ENCODE measurements around the gene ABCC8. TPM values are rescaled to one million over a fixed set of nuclear protein-coding genes. Genes with fewer than 3 reads are reported as not detected.
A peak's percentile ranks its signal among the peaks of the same experiment; 100 is the strongest.

Gene ABCC8
- total and polyA plus RNA-seq, 9 of the 15 experiments (the other 6 are each of a cell fraction or from before 2014, with no cell fraction given), result not detected

GRCh38 chr11:17352950-17353820 lies 123.5 kb downstream of the ABCC8 start (continued):
- TF ChIP-seq, protein P1, sequence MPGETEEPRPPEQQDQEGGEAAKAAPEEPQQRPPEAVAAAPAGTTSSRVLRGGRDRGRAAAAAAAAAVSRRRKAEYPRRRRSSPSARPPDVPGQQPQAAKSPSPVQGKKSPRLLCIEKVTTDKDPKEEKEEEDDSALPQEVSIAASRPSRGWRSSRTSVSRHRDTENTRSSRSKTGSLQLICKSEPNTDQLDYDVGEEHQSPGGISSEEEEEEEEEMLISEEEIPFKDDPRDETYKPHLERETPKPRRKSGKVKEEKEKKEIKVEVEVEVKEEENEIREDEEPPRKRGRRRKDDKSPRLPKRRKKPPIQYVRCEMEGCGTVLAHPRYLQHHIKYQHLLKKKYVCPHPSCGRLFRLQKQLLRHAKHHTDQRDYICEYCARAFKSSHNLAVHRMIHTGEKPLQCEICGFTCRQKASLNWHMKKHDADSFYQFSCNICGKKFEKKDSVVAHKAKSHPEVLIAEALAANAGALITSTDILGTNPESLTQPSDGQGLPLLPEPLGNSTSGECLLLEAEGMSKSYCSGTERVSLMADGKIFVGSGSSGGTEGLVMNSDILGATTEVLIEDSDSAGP (CRISPR knock-in tag; IDR thresholded peaks at IDR 0.05), result peak; percentile 46; the same call in 1 of the 2 replicates
- TF ChIP-seq, protein P2, sequence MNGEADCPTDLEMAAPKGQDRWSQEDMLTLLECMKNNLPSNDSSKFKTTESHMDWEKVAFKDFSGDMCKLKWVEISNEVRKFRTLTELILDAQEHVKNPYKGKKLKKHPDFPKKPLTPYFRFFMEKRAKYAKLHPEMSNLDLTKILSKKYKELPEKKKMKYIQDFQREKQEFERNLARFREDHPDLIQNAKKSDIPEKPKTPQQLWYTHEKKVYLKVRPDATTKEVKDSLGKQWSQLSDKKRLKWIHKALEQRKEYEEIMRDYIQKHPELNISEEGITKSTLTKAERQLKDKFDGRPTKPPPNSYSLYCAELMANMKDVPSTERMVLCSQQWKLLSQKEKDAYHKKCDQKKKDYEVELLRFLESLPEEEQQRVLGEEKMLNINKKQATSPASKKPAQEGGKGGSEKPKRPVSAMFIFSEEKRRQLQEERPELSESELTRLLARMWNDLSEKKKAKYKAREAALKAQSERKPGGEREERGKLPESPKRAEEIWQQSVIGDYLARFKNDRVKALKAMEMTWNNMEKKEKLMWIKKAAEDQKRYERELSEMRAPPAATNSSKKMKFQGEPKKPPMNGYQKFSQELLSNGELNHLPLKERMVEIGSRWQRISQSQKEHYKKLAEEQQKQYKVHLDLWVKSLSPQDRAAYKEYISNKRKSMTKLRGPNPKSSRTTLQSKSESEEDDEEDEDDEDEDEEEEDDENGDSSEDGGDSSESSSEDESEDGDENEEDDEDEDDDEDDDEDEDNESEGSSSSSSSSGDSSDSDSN (IDR thresholded peaks at IDR 0.05; ENCODE audit: borderline replicate concordance in 1 of 2, low read depth in 2 of 2, low read length in 2 of 2), result peak; percentile 94 to 95
- TF ChIP-seq ZNF12 (CRISPR knock-in tag; IDR thresholded peaks at IDR 0.05), result peak; percentile 34; the same call in 1 of the 2 replicates
- peak; percentile 71 for TF ChIP-seq GABPA (tag; conservative IDR thresholded peaks at IDR 0.05; ENCODE audit: low read depth)
- TF ChIP-seq GATAD2A (IDR thresholded peaks at IDR 0.05), result peak; percentile 78; the same call in 1 of the 2 replicates
- TF ChIP-seq ZEB2 (IDR thresholded peaks at IDR 0.05), result peak; percentile 39; the same call in 1 of the 2 replicates
- TF ChIP-seq ZFX (CRISPR knock-in tag; IDR thresholded peaks at IDR 0.05), result peak; percentile 70
- TF ChIP-seq, protein P3, sequence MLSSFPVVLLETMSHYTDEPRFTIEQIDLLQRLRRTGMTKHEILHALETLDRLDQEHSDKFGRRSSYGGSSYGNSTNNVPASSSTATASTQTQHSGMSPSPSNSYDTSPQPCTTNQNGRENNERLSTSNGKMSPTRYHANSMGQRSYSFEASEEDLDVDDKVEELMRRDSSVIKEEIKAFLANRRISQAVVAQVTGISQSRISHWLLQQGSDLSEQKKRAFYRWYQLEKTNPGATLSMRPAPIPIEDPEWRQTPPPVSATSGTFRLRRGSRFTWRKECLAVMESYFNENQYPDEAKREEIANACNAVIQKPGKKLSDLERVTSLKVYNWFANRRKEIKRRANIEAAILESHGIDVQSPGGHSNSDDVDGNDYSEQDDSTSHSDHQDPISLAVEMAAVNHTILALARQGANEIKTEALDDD (IDR thresholded peaks at IDR 0.05), result no peak; the same call in 1 of the 2 replicates
- no peak for TF ChIP-seq ATF3 (IDR thresholded peaks at IDR 0.05)
- peak; percentile 50; the same call in 1 of the 2 replicates for TF ChIP-seq ATF3 (CRISPR knock-in tag; conservative IDR thresholded peaks at IDR 0.05)
- peak; percentile 84 for TF ChIP-seq SUPT5H (IDR thresholded peaks at IDR 0.05)
- TF ChIP-seq E2F6 (IDR thresholded peaks at IDR 0.05; ENCODE audit: borderline replicate concordance in 1 of 2, extremely low read depth in 1 of 2, insufficient read depth in 1 of 2, insufficient read length in 1 of 2, low read depth in 1 of 2, low read length in 1 of 2, poor library complexity in 1 of 2, severe bottlenecking in 1 of 2), result peak; percentile 86 to 94
- no peak for TF ChIP-seq ZNF778 (CRISPR knock-in tag; IDR thresholded peaks at IDR 0.05)
- TF ChIP-seq BACH1 (tag; IDR thresholded peaks at IDR 0.05), result no peak
- peak in 1 of 2 experiments; percentile 47; a peak in 2 of 4 replicates for TF ChIP-seq NONO (IDR thresholded peaks at IDR 0.05; ENCODE audit: low read depth in 2 of 2, low read length in 1 of 2)
- TF ChIP-seq ZNF197 (CRISPR knock-in tag; IDR thresholded peaks at IDR 0.05; ENCODE audit: low read depth), result no peak
- no peak for TF ChIP-seq MCM5 (IDR thresholded peaks at IDR 0.05; ENCODE audit: low read depth)
- peak; percentile 44; the same call in 1 of the 2 replicates for TF ChIP-seq ELF1 (tag; IDR thresholded peaks at IDR 0.05)
